HG03460 (cell line): ENCODE results near the gene CREB3.

Experiments used
- ATAC-seq: cut with Tn5 transposase; IDR thresholded peaks from one replicate; pipeline ENCODE4 v1.9.1; 2021; ENCODE audit not compliant: unreplicated experiment

CREB3 gene

GRCh38 chr9:35700942-35701341 is 31.5 kb upstream of the CREB3 start:
- ATAC-seq, result no peak

DNA sequence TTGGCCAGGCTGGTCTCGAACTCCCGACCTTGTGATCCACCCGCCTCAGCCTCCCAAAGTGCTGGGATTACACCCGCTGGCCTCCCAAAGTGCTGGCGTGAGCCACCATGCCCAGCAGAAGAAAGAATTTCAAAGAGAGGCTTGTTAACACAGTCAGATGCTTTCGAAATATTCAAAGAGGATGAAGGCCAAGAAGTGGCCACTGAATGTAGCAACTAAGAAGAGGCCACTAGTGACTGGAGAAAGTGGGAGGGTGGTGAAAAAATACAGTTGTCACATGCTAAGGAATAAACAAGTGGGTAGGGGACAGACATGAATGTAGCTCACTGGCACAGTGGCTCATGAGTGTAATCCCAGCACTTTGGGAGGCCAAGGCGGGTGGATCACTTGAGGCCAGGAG is 29.8 kb upstream of the CREB3 start:
- ATAC-seq, result no peak

DNA sequence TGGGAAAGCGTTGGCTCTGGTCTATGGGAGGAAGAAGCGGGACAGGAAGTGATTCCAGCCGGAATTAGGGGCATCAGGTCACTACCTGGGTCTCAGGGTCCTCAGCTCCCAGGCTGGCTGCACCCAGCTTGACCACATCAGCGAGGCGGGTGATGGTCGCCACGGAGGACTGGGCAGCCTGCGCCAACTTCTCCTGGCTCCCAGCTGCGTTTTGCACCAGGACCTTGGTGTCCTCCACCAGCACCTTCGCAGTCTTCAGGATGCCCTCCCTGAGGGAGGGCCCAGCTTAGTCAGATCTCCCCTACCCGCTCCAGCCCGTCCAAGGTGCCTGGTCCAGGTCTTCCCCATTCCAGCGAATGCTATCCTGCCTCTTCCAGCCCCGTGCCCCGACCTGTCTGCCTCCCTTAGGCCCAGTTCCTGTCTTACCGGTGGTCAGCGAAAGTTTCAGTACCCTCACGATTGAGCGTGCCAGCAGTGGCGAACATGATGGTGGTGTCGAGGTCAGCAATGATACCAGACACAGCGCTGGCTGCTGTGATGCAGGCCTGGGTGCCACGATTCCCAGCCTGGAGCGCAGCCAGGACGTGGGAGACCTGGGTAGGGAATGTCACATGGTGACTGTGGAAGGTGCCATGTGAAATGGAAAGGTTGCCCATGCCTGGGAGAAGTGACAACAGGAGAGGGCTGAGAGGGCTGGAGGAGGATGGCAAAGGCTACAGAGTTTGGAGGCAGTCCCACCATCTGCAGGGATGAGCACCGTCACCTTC is 28.4 kb upstream of the CREB3 start:
- ATAC-seq, result no peak

DNA sequence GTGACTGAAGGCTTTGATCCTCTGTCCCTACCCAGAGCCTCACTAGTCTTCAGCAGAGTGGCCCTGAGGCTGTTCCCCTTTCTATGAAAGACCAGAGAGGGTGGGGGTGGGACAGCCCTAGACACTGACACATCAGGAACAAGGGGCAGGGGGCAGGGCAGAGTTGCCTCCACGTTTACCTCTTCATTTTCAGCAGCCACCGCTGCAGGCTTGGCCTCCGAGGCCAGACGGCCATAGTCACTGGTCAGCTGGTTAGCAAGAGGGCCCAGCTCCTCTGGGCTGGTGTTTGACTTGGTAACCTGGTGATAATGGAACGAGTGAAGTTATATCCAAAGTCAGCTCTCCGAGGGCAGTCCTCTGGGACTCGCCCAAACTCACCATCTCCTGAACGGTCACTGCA is 27.1 kb upstream of the CREB3 start:
- ATAC-seq, result no peak

DNA sequence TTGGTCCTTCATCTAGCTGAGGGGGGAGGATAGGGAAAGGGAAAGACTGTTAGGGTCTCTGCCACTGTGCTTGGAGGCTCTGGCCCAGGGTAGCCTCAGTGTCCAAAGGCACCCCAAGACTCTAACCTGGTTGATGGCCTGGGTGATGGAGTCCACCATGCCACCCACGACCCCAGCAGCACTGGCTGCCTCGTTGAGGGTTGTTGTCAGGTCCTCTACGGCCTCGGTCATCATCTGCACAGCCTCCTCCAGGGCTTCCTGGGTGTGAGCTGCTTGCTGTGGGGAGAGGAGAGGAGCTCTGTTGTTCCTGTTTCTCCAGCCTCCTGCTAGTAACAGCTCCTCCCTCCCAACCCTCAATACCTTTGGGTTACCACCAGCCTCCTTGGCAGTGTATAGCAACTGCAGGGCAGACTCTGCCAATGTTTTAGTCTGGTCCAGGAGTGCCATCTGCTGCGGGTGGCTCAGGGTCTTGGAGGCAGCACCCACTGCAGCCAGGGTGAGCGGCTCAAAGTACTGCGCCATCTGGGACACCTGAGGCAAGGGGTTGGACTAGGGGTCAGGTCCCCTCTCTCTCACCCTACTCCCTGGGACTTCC is 26.5 kb upstream of the CREB3 start:
- no peak for ATAC-seq

DNA sequence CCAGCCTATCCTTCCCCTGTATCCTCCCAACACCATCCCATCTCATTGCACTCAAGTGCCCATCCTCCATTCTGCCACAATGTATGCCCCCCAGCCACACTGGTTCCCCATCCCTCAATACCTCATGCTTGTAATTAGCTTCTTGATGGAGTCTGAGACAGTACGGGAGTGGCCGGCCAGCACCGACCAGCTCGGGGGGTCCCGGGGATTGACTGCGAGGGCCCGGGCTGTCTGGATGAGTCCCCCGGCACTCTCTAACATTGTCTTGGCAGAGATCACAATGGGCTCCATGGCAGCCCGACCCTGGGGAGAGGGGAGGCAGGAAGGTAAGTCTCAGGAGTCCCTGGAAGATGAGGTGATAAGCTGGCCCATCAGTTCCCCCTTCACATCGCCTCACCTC is 25.5 kb upstream of the CREB3 start:
- ATAC-seq, result no peak

DNA sequence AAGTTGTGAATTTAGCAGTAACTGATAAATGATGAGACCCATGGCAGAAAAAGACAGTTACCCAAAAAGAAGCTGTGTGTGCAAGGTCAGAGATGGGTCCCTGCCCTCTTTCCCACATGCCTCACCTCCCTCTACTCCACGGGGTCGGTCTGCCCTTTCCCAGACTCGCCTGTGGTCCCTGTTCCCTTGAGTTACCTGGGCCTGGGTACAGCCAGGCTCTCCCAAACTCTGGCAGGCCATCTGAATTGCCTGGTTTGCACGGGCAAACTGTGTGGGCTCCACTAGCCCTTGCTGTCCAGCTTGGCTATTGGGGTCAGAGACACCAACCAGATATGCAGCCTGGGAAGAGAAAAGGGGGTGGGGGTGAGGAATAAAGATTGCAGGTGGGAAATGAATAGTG is 24.3 kb upstream of the CREB3 start:
- no peak for ATAC-seq

DNA sequence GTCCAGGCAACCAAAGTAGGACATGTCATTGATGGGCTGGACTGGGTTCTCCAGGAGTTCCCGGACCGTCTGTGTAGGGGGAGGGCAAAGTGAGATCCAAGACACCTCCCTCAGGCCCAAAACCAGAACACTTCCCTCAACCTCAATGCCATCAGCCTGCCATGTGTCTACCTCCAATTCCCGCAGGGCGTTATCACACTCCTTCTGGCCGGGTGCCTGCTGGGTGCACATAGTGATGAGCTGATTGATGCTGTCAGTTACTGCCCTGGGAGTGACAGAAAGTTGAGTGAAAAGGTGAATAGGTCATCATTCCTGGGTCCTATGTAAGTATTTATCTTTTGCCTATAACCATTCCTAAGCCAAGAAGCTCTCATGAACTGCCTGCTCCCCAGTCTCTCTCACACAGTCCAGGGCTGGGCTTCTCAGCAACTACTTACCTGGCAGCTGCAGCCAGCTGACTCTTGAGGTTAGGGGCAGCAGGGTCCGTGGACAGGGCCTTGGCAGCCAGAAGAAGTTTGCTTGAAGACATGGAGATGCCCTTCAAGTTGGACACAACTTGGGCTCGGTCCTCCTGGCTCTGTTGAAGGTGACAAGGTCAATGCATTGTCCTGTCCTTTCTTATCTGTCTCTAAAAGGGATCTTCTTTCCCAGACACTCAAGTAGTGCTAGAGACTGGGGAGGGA is 21.5 kb upstream of the CREB3 start:
- no peak for ATAC-seq

DNA sequence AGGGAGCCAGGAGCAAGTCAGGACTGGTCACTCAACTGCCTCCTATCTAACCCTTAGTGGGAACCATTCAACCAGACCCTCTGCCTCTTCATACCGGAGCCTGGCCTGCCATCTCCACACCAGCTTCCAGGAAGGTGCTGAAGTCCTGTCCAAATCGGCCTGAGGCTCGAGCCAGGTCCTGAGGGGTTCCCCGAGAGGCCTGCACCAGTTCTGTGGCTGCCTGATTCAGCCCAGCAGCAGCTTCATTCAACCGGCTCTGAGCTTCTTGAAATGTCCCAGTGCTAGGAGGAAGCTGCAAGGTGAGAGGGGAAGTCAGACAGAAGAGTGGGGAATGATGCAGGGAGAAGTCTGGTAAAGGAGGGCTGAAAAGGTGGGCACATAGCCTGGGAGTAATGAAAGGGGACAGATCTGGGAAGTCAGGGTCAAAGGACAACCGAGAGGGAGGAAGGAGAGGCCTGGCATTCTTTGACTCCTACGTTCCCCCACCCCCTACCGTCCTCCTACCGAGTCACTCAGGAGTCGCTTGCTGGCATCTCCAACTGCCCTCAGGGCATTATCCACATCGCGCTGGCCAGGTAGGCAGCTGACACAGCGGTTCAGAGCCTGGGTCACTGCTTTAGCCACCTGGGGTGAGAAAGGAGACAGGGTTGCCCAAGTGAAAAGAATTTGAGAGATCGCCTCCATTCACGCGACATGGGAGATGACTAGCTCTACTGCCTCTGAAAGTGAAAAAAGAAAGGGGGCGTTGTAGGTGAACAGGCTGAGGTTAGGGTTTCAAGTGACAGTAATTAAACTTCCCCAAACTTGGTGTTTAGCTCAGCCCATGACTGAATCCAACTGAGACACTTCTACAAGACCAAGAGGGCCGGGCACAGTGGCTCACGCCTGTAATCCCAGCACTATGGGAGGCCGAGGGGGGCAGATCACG is 20.7 kb upstream of the CREB3 start:
- peak; percentile 50 for ATAC-seq

- no peak for ATAC-seq
These were observed 19.6 kb upstream of the CREB3 start for GRCh38 chr9:35712762-35713400.

- ATAC-seq, result no peak
These were observed 18.9 kb upstream of the CREB3 start for GRCh38 chr9:35713578-35713977.

- no peak for ATAC-seq
These were observed 18.3 kb upstream of the CREB3 start for GRCh38 chr9:35714123-35714522.

DNA sequence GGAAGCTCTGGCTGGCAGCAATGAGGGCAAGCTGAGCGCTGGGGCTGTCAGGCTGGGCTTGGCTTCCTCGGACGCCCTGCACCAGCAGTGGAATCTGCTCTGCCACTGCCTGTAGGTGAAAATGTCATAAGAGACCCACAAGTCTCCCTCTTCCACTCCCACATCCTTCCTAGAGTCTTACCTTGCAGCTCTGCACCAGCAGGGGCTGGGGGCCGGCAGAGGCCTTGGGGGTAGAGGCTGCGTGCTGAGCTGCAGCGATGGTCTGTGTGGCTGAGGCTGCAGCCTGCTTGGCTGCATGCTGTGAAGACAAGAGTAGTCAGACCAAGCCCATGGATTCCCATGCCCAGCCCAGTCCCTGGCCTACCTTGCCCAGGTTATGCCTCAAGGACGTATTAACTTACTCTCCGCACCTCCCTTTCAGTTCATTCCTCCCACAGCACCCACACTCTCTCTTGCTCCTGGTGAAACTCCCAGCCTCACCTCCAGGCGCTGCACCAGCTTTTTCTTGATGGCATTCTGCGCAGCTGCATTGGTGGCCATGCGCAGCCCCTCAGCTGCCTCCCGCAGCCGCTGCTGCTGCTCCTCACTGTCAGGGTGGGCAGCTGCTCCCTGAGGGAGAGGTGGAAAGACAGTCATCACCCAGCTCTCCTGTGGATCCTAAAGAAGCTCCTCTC is 17.8 kb upstream of the CREB3 start:
- no peak for ATAC-seq

GRCh38 chr9:35716230-35716629 is 16.2 kb upstream of the CREB3 start:
- no peak for ATAC-seq

- no peak for ATAC-seq
These were observed 15.2 kb upstream of the CREB3 start for GRCh38 chr9:35717132-35717870.

GRCh38 chr9:35718721-35719511 is 13.6 kb upstream of the CREB3 start:
- ATAC-seq, result no peak

DNA sequence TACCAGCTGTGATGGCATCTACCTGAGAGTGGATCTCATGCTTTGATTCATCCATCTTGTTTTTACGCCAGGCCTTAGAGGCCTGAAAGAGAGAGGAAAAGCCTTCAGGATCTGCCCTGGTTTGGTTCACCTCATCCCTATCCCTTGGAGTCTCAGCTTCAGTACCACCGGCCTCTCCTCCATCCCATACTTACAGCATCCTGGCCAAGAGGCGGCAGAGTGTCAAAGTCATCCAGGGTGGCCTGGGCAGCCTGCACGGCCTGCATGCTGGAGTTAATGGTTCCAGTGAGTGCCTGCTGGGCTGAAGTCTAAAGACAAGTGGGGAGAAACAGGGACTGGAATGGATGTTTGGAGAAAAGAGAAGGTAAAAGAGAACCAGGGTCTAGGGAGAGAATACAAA is 12.9 kb upstream of the CREB3 start:
- ATAC-seq, result no peak

GRCh38 chr9:35723426-35723825 is 9.0 kb upstream of the CREB3 start:
- ATAC-seq, result no peak

DNA sequence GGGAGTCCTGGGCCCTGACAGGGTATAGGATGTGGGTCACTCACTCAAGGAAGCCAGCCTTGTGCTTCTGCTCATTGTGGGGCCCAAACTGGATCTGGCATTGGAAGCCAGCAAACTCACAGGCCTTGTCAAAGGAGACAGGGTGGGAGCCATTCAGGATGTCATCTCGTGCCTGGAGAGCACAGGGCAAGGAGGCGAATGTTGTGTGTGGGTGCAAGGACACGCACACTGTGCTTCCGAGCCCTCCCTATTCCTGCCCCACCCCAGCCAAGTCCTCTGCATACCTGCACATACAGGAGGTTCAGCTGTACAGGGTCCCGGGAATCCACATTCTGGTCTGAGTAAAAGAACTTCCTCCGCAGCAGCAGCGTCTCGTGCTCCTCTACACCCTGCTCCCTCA is 8.6 kb upstream of the CREB3 start:
- ATAC-seq, result no peak
